ENCODE measurements around the gene ISCA1.

DNA sequence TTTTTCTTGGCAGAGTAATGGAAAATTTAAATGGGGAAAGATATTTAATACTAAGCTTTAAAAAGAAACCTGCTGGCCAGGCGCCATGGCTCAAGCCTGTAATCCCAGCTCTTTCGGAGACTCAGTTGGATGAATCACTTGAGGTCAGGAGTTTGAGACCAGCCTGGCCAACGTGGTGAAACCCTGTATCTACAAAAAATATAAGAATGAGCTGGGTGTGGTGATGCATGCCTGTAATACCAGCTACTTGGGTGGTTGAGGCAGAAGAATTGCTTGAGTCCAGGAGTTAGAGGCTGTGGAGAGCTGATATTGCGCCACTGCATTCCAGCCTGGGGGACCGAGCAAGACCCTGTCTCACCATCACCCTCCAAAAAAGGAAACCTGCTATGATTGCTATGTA, 39.0 kb upstream of the ISCA1 start:
- TF ChIP-seq POLR2AphosphoS5 (IDR thresholded peaks at IDR 0.05; ENCODE audit: low read depth, low read length) (no peak), POLR2A (IDR thresholded peaks at IDR 0.05; ENCODE audit: low read depth, low read length) (no peak), TAF1 (IDR thresholded peaks at IDR 0.05; ENCODE audit: low read depth, low read length) (no peak), POU2F2 (IDR thresholded peaks at IDR 0.05; ENCODE audit: low read depth, low read length) (no peak)
